Measurements from ENCODE around the gene OR8D2.
"Not testable (repeated sequence)": the region's sequence is repeated elsewhere in the genome, so short reads cannot be mapped to it uniquely, and the experiment has no call there.

OR8D2 gene

DNA sequence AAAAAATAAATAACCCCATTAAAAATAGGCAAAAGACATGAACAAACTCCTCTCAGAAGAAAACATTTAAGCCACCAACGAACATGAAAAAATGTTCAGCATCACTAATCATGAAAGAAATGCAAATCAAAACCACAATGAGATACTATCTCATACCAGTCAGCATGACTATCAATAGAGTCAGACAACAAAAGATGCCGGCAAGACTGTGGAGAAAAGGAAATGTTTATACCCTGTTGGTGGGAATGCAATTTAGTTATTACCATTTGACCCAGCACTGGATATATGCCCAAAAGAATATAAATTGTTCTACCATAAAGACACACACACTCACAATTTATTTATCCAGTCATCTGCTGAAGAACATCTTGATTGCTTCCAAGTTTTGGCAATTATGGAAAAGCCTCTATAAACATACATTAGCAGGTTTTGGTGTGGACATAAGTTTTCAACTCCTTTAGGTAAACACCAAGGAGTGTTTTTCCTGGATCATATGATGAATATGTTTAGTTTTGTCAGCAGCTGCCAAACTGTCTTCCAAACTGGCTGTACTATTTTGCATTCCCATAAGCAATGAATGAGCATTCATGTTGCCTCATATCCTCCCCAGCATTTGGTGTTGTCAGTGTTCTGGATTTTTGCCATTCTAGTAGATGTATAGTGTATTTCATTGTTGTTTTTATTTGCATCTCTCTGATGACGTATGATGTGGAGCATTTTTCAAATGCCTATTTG, 34.2 kb downstream of the OR8D2 start:
- DNase-seq = no peak

DNA sequence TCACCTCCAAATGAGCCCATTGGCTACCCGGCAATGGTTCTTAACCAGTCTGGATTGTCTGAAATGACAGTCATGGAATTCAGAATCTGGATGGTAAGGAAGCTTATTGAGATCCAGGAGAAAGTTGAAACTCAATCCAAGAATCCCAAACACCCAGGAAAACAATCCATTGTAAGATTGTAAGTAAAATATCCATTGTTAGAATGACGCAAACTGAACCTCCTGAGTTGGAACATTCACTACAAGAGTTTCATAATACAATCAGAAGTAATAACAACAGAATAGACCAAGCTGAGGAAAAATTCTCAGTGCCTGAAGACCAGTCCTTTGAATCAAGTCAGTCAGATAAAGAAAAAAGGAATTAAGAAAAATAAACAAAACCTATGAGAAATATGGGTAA, 41.7 kb downstream of the OR8D2 start:
- no peak for DNase-seq

DNA sequence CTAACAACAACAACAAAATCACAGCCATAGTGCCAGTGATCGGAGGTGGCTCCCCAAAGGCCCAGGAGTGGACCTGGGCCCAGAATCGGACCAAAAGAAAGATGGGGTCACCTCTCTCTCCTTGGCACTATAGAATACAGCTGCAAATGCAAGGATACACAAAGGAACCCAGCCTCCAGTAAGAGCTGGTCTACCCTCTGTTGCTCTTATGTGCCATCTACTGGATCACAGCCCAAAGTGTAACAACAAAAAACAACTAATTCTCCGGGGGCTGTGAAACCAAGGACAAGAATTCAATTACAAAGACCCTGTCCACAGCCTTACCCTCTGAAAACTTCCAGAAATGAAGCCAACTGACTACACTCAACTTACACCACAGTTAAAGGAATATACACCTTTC, 42.2 kb downstream of the OR8D2 start:
- no peak for DNase-seq

DNA sequence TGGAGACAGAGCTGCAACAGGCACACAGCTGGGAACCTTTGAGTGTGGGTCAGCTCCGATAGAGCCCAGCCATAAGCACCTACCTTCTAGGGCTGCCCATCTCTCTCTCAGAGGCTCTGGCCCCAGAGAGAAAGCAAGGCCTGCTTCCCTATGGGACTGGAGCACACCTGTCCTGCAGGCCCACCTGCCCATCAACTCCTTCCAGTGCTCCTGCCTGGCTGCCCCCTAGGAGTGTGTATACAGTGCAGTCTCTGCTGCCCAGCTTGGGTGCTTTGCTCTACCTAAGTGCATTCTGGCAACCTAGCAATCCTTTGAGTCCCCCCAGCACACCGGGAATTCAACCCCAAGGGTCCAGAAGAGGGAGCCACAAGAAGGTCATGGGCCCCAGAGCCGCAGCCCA, 42.8 kb downstream of the OR8D2 start:
- DNase-seq = no peak

DNA sequence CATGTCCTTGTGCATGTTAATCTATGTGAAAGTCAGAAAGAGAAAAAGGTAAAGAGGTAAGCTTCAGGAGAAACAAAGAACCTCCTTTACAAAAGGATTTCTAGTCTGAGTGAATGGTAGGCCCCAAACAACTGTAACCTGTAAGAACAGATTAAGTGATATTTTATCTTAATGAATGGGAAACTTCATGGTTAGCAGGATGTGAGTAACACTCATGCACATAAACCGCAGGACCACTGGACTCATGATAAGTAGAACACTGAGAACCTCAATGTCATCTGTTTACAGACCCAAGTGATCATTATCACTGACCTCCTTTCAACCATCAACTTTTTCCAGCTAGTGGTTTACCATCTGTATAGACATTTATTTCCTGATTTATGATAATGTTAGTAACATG, 43.9 kb downstream of the OR8D2 start:
- no peak for DNase-seq

DNA sequence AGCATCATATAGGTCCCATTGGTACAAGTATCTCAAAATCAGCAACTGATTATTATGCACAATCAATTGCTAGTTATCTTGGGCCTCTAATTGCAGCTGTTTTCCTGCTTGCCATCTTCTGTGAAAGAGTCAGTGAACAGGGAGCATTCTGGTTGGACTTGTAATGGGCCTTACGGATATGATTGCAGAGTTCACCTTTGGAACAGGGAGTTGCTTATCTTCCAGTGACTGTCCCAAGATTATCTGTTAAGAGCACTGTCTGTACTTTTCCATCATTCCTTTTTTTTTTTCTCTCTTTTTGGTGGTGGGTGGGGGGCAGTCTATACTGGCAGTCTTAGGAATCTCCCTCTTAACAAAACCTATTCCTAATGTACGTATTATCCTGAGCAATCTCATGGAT, 46.0 kb downstream of the OR8D2 start:
- no peak for DNase-seq

DNA sequence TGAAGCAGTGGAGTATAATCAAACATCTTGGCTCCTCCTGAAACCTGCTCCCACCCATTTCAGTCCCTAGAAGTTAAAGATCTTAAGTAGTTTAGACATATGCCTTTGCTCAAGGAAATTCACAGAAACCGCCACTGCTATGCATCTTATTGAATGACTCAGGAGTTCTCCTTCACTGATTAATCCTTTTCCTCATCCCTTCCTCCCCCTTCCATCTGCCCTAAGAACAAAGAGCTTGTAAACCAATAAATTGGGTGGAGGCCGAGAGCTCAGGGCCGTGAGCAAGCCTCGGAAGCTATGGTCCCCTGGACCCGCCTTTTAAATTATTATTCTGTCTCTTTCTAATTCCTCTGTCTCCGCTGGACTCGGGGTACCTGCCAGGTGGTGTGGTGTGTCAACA, 49.1 kb downstream of the OR8D2 start:
- not testable (repeated sequence) for DNase-seq
